ENCODE data around the gene PDE6C.

GRCh38 chr10:93604146-93604545 lies 8.2 kb upstream of the PDE6C start:
- TF ChIP-seq POLR2AphosphoS5 (IDR thresholded peaks at IDR 0.05; ENCODE audit: low read depth, low read length) (no peak), REST (IDR thresholded peaks at IDR 0.05; ENCODE audit: insufficient read depth in 1 of 2, low read depth in 2 of 2, low read length in 2 of 2) (no peak)
